ENCODE measurements around the gene WDR93.
"Not testable (repeated sequence)": the region's sequence is repeated elsewhere in the genome, so short reads cannot be mapped to it uniquely, and the experiment has no call there.

The WDR93 gene

DNA sequence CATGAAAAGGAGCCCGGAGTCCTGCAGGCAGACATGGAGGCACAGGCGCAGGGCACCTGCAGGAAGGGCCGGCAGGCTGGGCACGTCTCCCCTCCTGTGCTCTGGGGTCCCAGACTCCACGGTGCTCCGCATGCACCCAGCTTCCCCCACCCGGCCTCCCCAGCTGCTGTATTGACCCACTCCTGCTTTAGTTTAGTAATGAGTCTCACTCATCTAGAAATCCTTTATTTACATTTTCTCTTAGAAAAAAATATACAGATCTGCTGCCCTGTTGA, 94.0 kb downstream of the WDR93 start:
- TF ChIP-seq ZNF70 (CRISPR knock-in tag; IDR thresholded peaks at IDR 0.05) (no peak), PPARA (CRISPR knock-in tag; IDR thresholded peaks at IDR 0.05; ENCODE audit: borderline replicate concordance) (no peak), TCF4 (CRISPR knock-in tag; IDR thresholded peaks at IDR 0.05; ENCODE audit: borderline replicate concordance) (no peak), BACH2 (CRISPR knock-in tag; IDR thresholded peaks at IDR 0.05; ENCODE audit: borderline replicate concordance) (no peak), ZNF8 (CRISPR knock-in tag; IDR thresholded peaks at IDR 0.05) (no peak), ZC3H10 (CRISPR knock-in tag; IDR thresholded peaks at IDR 0.05) (no peak), ARNTL (CRISPR knock-in tag; IDR thresholded peaks at IDR 0.05; ENCODE audit: borderline replicate concordance, low read depth) (no peak), SNAI2 (CRISPR knock-in tag; IDR thresholded peaks at IDR 0.05) (no peak)
- TF ChIP-seq, protein P1, sequence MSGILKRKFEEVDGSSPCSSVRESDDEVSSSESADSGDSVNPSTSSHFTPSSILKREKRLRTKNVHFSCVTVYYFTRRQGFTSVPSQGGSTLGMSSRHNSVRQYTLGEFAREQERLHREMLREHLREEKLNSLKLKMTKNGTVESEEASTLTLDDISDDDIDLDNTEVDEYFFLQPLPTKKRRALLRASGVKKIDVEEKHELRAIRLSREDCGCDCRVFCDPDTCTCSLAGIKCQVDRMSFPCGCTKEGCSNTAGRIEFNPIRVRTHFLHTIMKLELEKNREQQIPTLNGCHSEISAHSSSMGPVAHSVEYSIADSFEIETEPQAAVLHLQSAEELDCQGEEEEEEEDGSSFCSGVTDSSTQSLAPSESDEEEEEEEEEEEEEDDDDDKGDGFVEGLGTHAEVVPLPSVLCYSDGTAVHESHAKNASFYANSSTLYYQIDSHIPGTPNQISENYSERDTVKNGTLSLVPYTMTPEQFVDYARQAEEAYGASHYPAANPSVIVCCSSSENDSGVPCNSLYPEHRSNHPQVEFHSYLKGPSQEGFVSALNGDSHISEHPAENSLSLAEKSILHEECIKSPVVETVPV (CRISPR knock-in tag; IDR thresholded peaks at IDR 0.05): no peak
- ATAC-seq: no peak

DNA sequence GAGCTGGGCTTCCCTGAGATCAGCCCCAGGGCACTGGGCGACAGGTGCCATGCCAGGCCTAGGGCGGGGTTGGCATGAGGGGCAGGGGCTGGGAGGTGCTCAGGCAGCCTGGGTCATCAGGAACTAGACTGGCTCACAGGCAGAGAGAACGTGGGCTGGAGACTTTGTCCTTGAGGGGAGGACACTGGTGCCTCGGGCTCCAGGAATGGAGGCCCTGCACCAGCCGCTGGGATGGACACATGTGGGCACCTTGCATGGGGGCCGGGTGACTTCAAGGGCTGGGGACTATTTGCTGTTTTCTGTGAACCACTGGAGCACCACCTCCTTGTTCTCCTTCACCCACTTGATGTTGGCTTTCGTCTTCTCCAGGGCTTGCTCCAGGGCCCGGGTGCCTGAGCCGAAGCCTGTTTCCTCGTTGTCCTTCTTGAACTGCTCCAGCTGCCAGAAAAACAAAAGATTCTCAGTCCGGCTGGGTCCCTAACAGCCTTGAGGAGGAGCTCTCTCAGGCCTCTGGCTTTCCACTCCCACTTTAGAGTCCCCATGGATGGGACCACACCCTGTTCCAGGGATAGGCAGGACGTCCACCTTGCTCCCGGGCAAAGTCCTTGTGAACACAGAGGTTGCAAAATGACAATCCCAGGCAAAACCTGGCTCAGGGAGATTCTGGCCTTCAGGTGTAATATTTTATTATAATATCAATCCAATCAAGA, 94.6 kb downstream of the WDR93 start:
- TF ChIP-seq SNAI2 (CRISPR knock-in tag; IDR thresholded peaks at IDR 0.05) (no peak), BACH2 (CRISPR knock-in tag; IDR thresholded peaks at IDR 0.05; ENCODE audit: borderline replicate concordance) (no peak), ESRRG (CRISPR knock-in tag; IDR thresholded peaks at IDR 0.05) (no peak), ZFP30 (CRISPR knock-in tag; IDR thresholded peaks at IDR 0.05) (no peak), RARB (CRISPR knock-in tag; IDR thresholded peaks at IDR 0.05) (no peak), ZFP3 (CRISPR knock-in tag; IDR thresholded peaks at IDR 0.05) (no peak), TCF4 (CRISPR knock-in tag; IDR thresholded peaks at IDR 0.05; ENCODE audit: borderline replicate concordance) (no peak), OSR1 (CRISPR knock-in tag; IDR thresholded peaks at IDR 0.05) (no peak)
- TF ChIP-seq, protein P2, sequence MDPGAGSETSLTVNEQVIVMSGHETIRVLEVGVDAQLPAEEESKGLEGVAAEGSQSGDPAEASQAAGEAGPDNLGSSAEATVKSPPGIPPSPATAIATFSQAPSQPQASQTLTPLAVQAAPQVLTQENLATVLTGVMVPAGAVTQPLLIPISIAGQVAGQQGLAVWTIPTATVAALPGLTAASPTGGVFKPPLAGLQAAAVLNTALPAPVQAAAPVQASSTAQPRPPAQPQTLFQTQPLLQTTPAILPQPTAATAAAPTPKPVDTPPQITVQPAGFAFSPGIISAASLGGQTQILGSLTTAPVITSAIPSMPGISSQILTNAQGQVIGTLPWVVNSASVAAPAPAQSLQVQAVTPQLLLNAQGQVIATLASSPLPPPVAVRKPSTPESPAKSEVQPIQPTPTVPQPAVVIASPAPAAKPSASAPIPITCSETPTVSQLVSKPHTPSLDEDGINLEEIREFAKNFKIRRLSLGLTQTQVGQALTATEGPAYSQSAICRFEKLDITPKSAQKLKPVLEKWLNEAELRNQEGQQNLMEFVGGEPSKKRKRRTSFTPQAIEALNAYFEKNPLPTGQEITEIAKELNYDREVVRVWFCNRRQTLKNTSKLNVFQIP (CRISPR knock-in tag; IDR thresholded peaks at IDR 0.05; ENCODE audit: borderline replicate concordance, low read depth): no peak
- TF ChIP-seq, protein P3, sequence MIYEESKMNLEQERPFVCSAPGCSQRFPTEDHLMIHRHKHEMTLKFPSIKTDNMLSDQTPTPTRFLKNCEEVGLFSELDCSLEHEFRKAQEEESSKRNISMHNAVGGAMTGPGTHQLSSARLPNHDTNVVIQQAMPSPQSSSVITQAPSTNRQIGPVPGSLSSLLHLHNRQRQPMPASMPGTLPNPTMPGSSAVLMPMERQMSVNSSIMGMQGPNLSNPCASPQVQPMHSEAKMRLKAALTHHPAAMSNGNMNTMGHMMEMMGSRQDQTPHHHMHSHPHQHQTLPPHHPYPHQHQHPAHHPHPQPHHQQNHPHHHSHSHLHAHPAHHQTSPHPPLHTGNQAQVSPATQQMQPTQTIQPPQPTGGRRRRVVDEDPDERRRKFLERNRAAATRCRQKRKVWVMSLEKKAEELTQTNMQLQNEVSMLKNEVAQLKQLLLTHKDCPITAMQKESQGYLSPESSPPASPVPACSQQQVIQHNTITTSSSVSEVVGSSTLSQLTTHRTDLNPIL (CRISPR knock-in tag; IDR thresholded peaks at IDR 0.05; ENCODE audit: low read depth): no peak
- TF ChIP-seq, protein P4, sequence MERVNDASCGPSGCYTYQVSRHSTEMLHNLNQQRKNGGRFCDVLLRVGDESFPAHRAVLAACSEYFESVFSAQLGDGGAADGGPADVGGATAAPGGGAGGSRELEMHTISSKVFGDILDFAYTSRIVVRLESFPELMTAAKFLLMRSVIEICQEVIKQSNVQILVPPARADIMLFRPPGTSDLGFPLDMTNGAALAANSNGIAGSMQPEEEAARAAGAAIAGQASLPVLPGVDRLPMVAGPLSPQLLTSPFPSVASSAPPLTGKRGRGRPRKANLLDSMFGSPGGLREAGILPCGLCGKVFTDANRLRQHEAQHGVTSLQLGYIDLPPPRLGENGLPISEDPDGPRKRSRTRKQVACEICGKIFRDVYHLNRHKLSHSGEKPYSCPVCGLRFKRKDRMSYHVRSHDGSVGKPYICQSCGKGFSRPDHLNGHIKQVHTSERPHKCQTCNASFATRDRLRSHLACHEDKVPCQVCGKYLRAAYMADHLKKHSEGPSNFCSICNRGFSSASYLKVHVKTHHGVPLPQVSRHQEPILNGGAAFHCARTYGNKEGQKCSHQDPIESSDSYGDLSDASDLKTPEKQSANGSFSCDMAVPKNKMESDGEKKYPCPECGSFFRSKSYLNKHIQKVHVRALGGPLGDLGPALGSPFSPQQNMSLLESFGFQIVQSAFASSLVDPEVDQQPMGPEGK (CRISPR knock-in tag; IDR thresholded peaks at IDR 0.05; ENCODE audit: borderline replicate concordance): no peak
- ATAC-seq: no peak

DNA sequence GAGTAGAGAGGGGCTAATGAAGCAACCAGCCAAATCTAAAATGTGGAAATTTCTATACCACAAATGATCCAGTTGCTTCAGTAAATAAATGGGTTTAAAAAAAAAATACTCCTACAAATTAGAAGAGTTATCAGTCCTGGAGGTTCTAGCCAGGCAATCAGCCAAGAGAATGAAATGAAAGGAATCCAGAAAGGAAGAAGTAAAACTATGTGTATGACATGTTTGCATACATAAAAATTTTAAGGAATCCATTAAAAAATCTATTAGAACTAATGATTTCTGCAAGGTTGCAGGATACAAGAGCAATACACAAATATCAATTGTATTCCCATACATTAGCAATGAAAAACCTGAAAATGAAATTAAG, 95.1 kb downstream of the WDR93 start:
- ATAC-seq: no peak
- TF ChIP-seq BACH2 (CRISPR knock-in tag; IDR thresholded peaks at IDR 0.05; ENCODE audit: borderline replicate concordance) (no peak), ZFP30 (CRISPR knock-in tag; IDR thresholded peaks at IDR 0.05) (no peak), GLIS3 (CRISPR knock-in tag; IDR thresholded peaks at IDR 0.05) (no peak), ZNF565 (CRISPR knock-in tag; conservative IDR thresholded peaks at IDR 0.05; ENCODE audit: low read depth) (no peak), SNAI2 (CRISPR knock-in tag; IDR thresholded peaks at IDR 0.05) (no peak), ZC3H10 (CRISPR knock-in tag; IDR thresholded peaks at IDR 0.05) (no peak), CSDC2 (CRISPR knock-in tag; IDR thresholded peaks at IDR 0.05) (no peak), TCF4 (CRISPR knock-in tag; IDR thresholded peaks at IDR 0.05; ENCODE audit: borderline replicate concordance) (no peak)
- TF ChIP-seq, protein P1 (CRISPR knock-in tag; IDR thresholded peaks at IDR 0.05): no peak

DNA sequence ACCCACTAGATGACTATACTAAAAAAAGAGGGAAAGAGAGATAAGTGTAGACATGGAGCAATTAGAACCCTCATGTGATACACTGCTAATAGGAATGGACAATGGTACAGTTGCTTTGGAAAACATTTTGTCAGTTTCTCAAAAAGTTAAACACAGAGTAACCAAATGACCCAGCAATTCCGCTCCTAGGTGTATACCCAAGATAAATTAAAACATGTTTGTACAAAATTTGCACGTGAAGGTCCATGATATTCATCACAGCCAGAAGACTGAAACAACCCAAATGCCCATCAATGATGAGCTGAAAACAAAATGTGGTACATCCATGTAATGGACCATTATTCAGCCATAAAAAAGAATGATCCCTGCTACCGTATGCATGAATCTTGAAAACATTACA, 97.3 kb downstream of the WDR93 start:
- no peak for ATAC-seq
- TF ChIP-seq, protein P4 (CRISPR knock-in tag; IDR thresholded peaks at IDR 0.05; ENCODE audit: borderline replicate concordance): no peak
- no peak for TF ChIP-seq BACH2 (CRISPR knock-in tag; IDR thresholded peaks at IDR 0.05; ENCODE audit: borderline replicate concordance)
- TF ChIP-seq ZNF8 (CRISPR knock-in tag; IDR thresholded peaks at IDR 0.05): peak; percentile 76
- TF ChIP-seq ISL1 (CRISPR knock-in tag; IDR thresholded peaks at IDR 0.05): no peak

DNA sequence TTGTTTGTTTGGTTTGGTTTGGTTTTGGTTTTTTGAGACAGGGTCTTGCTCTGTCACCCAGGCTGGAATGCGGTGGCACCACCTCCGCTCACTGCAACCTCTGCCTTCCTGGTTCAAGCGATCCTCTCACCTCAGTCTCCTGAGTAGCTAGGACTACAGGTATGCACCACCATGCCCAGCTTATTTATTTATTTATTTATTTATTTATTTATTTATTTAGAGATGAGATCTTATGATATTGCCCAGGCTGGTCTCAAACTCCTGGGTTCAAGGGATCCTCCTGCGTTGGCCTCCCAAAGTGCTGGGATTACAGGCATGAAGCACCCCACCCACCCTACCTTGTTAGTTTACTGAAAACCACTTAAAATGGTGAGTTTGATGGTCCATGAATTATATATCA, 98.0 kb downstream of the WDR93 start:
- not testable (repeated sequence) for ATAC-seq

All from SK-N-SH treated with all-trans-retinoic acid at 6 μM for 48 hours (cell line).